ENCODE results near the gene SLC7A5.

DNA sequence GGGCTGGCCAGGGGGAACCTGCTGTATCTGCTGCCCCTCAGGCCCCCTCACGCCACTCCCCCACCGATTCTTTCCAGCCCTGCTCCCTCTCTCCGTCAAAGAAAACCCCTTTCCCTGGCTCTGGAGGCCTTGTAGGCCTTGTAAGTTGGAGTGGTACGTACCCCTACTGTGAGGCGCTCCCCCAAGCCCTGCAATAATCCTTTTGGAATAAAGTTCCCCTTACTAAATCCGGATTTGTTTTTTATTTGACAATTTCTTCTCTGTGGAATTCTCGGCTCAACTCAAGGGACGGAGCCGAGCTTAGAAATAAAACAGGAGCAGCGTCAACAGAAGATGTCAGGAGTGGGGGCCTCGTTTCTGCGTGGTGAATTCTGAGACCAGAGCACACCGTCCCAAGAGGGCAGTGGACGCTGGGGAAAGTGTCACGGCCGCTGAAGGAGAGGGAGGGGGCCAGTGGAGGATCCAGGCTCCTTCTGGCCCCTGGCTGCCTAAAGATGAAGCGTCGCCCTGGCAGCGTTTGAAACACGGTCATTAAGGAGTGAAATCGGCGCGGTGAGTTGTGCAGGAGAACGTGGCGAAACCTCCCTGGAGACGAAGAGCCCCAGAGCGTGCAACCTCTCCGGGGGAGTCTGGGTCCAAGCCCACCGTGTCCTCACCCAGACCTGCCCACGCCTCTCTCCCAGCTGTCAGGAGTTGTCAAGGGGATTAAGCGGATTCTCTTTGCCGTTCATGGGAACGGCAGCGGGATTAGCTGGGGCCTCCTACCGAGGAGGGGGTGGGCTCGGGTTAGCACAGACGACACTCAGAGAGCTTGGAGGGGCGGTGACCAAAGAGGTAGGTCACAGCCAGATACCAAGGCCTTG, 47.0 kb downstream of the SLC7A5 start:
- TF ChIP-seq POLR2AphosphoS5 (IDR thresholded peaks at IDR 0.05; ENCODE audit: low read depth, low read length) (no peak), TAF1 (IDR thresholded peaks at IDR 0.05; ENCODE audit: borderline replicate concordance, insufficient read depth, low read length) (no peak)

Measured in PFSK-1 (cell line).